Measurements from ENCODE around the gene NDRG2.
"Not testable (repeated sequence)": the region's sequence is repeated elsewhere in the genome, so short reads cannot be mapped to it uniquely, and the experiment has no call there.

NDRG2 gene

DNA sequence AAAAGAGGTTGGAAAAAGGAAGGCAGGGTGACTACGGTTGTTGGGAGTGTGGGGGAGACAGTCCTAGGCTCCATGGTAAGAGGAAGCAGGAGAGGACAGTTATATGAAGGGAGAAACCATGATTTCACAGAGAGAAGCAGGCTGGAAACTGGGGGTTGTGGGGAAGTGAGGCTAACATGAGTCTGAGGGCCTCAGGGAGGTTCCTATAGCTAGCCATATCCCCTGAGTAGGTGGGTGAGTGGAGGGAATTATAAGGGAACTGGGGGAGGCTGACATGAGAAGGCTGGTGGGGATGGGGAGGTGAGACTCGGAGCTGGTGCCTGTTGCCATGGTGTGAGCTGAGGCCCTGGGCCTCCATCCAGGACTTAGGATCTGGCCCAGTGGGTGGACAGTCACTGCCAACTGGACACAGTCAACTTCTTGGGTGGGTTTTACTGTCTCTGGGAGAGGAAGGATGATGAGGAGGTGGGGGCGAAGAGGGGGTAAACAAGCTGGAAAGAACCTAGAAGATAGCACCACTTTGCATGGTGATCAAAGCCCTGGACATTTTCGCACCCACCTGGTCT lies 8.4 kb upstream of the NDRG2 start:
- DNase-seq, result no peak

DNA sequence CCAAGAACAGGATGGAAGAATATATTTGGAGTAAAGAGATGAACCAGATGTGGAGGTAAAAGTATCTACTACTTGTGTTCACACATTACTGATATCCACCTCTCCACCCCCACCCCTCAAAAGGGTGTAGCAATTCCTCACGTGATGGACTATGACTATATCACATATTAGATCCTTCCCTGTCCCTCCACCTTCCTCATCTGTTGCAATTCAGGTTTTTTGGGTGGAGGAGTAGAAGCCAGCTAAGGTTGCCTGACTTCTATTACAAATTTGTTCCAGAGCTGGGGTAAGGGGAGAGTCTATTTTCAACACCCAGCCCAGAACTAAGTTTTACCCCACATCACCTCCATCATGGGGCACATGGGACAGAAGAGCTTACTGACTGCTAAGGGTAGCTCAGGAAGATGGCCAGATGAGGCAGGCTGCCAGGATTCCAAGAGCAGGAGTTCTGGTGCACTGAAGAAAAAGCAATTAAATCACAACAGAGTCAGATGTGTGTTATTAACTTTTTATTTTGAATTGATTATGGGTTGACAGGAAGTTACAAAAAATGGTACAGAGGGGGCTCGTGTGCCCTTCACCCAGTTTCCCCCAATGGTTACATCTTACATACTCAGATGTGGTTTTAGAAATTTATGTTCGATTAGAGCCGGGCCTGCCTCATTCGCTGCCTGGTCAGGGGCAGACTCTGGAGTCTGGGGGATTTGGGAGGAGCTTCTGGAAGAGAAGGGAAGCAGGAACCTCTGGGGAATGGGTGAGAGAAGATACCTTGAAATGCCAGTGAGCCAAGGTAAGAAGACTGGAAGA lies 7.7 kb upstream of the NDRG2 start:
- no peak for DNase-seq

DNA sequence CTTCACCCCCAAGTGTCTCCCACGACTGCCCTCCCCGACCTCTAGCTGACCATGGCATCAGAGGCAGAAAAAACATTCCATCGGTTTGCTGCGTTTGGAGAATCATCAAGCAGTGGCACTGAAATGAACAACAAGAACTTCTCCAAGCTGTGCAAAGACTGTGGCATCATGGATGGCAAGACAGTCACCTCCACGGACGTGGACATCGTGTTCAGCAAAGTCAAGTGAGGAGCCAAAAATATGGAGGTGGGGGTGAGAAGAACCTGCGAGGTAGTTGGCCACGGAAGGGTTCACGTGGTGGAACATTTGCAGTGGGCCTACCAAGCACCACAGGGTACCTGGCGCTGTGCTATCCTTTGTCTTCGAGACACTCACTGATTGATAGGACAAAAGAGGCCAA lies 5.7 kb upstream of the NDRG2 start:
- no peak for DNase-seq

DNA sequence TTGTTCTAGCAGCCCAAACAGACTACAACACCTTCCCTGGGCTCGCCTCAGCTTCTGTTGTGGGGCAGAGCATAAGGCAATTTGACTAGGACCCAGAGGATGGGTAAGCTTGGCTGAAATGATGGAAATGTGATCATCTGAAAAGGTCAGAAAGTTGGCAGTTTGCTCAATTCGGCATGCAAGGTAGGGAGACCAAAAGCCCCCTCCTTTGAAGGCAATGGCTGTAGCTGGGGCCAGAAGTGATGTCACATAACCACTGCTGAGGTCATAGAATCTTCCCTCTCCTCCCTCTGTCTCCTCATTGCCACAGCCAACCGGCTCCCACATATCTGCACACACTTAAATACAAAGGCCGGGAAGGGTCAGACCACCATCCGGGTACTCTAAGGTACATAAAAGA lies 5.1 kb upstream of the NDRG2 start, which contains the start of gene TPPP2:
TSS of gene TPPP2 (plus strand) at position 301 of the 400 bp plus-strand sequence. CDS start 365 bp downstream, outside the sequence.
- no peak for DNase-seq

DNA sequence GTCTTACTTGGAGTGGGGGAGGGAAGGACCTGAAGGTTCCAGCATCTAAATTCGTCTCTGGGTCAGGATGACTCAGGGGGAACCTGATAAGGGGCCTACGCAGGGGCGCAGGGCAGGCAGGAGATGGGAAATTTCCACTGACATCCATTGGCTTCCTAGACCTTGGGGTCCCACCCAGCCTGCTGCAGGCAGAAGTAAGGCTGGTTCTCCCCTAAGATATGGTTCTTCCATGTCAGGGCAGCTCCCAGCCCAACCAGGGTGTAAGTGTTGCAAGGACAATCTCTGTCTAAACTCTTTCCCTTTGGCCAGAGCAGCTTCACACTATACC lies 2.1 kb upstream of the NDRG2 start:
- no peak for DNase-seq

DNA sequence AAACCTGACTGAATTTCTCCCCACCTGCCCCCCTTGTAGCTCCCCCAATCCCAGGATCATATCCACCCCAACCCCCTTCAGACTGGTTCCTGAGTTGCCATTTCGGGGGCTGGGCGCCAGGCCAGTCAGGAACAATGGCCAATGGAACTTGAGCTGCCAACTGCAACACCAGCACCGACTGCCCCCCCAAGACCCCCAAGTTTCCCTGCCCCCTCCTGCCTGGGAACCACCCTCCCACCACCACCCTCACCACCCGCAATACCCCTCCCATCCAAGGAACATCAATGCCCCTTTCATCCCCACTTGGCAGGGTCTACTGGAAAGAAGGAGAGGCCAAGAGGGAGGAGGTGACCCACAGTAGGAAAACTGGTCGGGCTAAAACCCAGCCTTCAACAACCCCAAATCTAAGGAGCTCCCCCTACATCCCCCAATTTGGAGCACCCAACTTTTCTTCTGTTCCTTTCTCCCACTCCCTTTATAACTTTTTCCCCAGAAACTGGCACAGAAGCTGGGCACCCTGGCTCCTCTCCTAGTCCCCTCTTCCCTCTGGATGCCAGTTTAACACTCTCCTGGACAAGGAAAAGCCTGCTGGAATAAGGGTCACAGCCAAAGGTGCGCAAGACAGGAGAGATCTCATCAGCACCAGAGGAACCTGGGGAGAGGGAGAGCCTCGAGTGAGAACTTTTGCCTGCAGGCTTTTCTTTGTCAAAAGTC lies 1.6 kb upstream of the NDRG2 start:
- DNase-seq, result no peak

DNA sequence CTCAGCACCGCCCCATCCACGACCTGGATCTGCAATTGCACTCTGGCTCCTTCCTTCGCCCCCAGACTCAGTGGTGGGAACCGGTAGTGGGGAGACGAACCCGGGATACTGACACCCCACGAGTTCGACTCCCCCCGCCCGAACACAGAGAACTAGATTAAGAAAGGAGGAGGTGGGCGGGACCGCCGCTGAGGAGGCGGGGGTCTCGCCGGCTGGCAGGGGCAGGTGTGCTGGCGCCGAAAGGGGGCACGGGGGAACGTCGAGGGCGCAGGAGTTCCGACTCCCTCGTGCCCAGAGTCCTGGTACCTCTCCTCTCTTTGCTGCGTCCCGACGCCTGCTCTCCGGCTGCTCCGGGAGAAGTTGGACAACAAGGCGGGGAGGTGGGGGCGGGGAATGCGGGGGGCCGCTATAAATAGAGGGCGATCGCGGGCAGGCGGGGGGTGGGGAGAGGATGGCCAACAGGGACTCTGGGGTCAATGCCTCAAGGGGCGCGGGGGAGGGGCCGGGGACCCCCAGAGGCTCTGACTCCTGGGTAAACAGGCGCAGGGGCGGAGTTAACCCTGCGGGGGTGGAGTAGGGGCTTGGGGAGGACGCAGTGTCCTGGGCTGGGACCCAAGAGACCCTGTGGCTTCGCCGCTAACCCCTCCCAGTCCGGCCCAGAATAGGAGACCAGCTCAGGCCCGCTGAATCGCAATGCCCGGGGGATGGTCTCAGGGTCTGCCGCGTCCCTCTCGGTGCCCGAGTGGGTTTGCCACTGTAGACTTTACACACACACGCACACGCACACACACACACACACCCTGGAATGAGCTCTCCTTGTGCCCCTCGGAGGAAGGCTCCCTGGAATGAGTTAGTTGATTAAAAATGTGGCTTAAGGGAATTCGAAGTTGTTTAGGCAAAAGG lies 761 bp upstream of the NDRG2 start:
- DNase-seq, result no peak

DNA sequence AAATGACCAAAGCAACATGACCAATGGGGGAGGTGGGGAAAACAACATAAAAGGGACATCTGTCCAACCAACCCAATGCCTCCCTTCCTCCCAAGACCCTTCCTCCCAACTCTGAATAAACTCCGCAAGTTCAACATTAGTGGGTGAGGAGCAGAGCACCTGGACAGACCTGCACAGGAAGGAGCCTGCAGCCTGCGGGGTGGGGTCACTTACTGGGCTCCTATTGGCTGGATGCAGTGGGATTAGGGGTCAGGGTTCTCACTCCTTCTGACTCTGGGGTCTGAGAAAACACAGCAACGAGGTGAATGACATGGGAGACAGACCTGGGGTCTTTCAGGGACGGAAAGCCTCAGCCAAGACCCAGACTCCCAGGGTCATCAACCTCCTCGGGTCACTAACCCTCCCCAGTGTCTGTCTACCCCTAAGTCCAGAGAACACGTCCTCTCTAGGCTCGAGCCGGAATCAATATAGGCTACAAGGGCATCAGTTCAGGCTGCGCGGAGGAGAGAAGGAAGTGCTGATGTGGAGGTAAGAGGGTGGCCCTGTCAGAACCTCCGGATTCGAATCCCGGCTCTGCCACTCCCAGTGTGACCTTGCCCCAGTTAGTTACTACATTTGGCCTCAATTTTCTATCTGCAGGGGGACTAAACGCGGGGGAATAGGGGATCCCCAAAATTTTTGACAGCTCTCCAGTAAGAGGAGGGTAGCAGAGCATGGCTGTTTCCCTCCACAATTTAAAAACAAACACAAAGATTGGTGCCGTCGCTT lies 860 bp downstream of the NDRG2 start:
- no peak for DNase-seq

DNA sequence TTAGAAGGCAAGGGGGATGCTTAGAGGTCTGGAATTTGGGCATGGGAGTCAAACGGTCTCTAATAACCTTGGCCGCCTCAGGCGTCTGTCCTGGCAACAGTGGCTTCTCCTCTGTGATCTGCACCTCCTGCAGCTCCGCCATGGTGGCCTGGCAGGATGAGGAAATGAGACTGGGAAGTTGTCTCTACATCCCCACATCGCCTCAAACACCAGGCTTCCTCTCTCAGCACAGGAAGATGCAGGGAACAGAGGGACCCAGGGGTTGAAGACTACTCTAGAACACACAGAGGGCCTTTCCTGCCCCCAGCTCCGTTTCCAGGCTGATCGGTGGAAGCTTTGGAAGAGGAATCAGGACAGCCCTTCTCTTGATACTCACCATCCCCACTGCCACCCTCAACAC lies 1.7 kb downstream of the NDRG2 start:
- DNase-seq, result no peak

DNA sequence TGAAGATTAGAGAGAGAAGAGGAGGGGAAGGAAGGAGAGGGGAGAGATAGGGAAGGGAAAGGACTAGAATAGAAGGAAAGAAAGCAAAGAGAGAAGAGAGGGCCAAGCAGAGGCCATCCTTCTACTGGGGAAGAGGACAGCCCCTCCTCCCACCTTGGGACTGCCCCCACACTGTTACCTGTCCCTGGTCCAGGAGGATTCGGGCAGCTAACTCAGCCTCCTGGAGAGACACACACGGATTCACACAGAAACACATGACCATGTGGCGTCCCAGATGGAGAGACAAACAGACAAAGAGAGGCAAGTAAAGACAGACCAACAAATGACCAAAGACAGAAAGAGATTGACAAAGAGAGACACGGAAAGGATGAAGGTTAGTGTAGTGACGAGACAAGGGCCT lies 2.2 kb downstream of the NDRG2 start:
- DNase-seq, result no peak

DNA sequence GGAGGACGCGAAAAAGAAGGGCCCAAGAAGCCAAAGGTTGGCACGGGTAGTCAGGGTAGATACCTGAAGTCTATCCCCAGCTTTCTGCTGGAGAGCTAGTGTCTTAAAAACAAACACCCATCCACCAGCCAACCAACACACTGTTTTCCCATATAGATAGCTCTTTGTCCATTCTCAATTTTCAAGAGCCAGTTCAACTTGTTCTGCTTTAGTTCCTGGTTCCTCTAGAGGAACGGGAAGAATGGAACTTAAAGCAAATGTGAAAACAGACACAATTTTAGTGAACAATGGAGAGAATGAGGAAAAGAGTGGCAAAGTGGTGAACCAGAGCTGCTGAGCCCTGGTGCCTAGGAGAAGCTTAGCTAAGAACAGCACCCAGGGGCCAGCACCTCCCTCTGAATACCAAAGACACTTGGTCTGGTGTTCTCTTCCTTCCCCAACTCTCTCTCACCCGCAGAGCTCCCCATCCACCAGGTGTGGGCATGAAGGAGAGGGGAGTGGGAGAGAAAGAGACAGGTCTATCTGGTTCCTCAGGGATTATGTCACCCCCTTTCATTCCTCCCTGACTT lies 3.8 kb downstream of the NDRG2 start:
- DNase-seq, result no peak

DNA sequence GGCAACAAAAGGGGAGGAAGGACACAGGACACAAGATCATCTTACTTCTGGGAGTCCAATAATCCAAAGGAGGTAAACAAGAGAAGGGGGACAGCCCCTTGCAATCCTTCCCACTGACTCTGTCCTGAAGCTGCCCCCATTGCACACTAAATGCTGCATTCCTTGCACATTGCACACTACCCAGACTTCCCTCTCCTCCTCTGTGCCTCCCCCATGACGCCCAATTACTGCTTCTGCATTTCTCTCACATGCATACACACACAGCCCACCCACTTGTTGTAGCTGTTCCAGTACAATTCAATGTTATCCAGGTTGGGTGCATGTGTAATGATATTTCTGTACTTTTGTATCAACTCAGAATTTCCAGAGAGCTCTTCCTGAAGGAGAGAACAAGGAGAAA lies 5.5 kb downstream of the NDRG2 start:
- no peak for DNase-seq

DNA sequence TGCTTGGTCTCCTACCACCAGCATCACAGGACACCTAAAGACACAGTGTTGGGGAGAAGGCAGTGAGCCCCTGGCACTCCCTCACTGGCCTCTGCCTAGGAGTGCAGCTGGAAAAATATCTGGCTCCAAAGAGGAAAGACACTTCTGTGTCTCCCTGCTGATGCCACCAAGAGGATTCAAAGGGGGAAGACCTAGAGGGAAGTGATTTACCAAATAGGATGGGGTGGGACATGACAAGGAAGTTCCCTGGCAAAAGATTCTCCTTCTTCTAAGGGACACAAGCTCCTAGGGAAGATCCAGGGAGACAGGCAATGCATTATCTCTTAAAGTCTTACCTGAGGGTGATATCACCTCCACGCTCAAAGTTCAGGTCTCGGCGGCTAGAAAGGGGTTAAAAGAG lies 6.1 kb downstream of the NDRG2 start:
- DNase-seq, result no peak

DNA sequence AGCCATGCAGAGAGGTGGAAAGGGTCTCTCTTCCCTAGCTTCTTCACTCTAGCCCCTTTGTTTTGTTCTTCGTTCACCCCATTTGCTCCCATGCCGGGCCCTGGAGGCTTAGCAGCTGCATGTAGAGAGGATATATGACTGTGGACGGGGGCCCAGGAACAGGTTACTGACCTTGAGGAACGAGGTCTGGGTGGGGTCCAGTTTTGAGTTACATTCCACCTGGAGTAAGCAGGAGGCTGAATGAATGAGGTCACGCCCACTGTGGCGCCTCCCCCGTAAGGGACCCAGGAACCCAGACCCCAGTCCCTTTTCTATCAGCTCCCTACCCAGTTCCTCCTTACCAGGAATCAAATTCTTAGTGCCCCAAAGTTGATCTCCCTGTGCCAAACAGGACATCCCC lies 6.6 kb downstream of the NDRG2 start:
- no peak for DNase-seq

DNA sequence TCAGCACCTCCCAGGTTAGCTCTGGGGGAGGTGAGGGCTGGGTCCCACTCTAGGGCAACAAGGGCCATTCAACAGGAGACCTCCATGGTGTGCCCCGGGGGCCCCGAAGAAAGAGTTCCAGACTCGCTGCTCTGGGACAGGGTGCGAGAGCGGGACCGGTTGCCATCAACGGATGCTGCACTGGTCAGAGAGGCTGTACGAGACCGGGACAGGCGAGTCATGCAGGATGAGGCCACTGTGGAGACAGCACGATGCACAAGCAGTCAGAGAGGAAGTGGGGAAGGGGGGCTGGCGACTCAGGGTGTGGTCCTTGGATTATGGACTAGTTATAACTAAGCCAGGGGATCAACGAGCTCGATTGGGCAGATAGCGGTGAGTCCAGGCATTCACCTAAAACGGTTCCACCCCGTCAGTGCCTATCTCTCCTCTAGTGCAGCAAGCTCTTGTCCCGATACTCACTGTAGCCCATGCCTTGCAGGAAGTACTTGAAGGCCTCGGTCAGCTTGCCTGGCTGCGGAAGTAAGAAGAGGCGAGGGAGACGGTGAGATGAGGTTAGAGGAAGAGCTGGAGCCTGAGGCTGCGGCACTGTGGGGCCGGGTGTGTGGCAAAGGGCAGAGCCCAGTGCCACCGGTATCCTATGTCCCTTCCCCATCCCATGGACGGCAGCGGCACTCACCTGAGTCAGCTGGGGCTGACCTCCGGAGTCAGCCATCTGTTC lies 7.2 kb downstream of the NDRG2 start:
- DNase-seq, result no peak

DNA sequence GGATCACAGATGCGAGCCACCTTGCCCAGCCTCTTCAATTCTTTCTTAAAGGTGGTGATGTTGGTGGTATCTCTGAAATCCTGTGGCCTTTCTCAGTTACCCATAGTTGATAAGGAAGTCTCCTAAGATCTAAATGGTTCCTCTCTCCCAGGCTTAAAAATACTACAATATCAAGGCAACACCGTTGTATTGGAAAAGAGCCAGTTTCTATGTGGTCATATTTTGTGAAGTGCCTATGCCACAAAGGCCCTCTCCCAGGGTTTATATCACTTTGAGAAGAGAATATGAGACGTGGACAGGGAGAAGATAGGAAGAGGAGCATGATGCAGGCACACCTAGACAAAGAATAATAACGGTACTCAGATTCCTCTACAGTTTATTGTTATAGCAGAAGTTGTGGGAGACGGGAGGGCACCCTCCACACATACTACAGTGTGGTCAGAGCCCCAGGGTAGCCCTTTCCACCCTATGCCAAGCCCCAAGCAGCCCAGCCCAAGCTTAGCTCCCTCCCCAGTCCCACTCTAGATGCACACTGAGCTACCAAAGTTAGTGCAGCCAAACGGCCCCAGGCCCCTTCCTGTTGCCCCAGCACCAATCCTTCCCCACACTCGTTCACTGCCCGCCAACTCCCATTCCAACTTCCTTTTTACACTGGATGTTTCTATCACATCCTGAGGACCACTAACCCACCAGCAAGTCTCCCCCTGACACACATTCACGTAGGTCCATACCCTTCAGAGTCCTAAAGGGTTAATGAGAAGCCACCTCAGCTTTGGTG lies 8.3 kb downstream of the NDRG2 start:
- no peak for DNase-seq

DNA sequence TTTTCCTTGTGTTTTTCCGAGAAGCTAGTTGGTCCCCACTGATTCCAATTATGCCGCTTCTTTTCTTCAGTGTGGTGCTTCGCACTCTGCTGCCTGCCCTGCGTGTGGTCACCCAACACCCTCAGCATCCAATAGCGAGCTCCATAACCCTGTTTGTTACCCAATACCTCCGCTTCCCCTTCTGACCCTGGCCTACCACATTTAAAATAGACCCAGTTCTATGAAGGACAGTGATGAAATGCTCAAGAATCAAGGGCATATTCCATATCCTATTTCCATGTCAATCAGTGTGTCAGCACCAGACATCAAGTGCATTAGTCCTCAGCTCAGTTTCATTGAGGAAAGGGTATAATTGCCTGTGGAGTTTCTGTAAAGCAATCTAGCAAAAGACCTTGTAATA lies 9.5 kb downstream of the NDRG2 start:
- no peak for DNase-seq

DNA sequence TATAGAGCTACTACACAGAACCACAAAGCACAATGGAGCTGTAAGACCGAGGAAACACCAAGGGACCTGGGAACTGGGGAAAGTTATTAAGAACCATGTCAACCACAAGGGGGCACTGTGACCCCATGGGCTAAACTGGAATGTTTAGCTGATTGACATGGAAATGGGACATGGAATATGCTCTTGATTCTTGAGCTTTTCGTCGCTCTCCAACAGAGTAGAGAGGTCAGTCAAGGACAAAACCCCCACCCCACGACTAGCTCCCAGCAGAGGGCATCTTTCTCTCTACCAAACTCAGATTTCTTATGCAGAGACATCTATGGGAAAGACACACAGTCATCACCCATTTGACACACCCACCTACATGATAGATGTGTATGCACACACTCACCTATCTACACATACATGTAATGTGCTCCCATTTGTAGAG lies 10.1 kb downstream of the NDRG2 start:
- peak; percentile 89 to 91 for DNase-seq

DNA sequence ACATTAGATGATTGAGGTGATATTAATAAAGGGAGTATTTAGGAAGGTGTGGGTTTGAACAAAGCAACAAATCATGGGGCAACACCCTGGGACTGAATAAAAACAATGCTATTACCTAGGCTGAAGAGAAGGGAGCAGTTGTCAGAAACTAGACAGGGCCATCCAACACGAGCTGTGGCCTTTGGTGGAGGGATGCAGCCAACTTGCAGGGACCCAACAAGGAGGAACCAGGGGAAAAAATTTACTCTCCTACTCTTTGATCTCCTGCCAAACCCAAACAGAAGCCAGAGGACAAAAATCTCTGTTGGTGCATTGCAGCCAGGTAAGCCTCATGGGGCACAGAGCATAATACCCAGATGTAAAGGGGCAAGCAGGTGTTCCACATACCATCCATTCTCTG lies 13.7 kb downstream of the NDRG2 start:
- DNase-seq, result no peak

DNA sequence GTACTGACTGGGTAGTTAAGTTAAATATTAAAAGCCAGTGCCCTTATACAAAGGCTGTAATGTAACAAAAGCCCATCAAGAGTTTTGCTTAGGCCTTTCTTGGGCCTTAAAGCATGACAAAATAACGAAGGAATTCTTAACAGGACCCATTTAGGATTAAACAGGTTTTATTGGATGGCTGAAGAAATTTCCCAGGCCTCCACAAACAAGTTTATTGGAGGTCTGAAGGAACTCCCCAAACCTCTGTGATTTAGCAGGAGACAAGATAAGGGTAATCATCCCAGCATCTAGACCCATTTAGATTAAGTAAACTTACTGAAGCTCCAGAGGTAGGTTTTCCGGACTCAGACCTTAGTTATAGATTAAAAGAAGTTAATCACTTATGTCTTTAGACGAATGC lies 15.1 kb downstream of the NDRG2 start:
- DNase-seq, result not testable (repeated sequence)

All from SHP77 (cell line).